DMS79 treated with DMSO at 0.1 percent for 48 hours (cell line): ENCODE measurements around the gene DOCK1.

Experiments used
- DNase-seq: peaks from one replicate; lab custom pipeline; 2025; lab: John Stamatoyannopoulos, UW

Gene DOCK1

DNA sequence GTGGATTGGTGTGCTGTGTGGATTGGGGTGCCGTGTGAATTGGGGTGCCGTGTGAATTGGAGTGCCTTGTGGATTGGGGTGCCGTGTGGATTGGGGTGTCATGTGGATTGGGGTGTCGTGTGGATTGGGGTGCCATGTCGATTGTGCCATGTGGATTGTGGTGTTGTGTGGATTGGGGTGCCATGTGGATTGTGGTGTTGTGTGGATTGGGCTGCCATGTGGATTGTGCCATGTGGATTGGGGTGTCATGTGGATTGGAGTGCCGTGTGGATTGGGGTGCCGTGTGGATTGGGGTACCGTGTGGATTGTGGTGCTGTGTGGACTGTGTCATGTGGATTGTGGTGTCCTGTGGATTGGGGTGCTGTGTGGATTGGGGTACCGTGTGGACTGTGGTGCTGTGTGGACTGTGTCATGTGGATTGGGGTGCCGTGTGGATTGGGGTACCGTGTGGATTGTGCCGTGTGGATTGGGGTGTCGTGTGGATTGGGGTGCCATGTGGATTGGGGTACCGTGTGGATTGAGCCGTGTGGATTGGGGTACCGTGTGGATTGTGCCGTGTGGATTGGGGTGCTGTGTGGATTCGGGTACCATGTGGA, 523.3 kb downstream of the DOCK1 start:
- DNase-seq, result no peak

DNA sequence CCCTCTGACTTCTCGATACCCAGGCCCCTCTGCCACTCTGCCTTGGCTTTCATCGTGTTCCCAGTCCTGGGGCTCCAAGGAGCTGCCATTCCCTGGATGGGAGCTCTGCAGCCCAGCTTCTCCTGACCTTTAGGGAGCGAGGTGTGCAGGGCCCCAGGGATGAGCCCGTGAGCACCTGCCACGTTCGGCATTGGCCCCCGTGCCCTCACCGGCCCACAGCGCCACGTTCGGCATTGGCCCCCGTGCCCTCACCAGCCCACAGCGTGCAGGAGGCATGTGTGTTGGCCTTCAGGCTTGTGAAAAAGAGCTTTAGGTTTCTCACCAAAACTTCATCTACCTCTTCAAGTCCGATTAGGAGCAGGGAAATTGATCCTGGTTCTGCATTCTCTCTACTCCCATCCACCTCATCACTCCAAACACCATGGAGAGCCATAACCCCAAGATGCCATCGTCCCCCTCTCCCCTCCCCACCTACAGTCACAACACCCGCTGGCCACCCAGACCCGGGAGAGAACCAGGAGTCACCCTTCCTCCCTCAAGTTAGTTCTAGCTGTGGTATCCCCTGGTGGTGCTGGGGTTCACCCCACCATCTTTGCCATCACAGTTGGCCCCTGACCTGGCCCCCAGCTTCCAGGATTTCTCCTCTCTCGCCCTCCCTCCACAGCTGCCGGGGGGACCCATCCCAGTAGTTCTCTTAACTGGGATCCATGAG, 524.5 kb downstream of the DOCK1 start:
- no peak for DNase-seq

DNA sequence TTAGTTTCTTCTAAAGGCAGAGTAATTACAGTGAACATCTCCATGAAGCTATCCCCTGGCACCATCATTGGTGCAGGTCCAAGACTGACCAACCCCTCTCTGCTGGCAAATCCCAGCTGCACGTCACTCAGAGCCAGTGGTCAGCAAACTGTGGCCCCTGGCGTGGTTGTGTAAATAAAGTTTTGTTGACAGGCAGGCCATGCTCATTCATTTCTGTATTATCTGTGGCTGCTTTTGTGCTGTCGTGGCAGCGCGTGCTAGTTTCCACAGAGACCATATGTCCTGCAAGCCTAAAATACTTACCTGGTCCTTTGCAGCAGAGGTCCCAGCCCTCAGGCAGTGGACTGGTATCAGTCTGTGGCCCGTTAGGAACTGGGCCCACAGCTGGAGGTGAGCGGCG, 526.3 kb downstream of the DOCK1 start:
- DNase-seq, result no peak

DNA sequence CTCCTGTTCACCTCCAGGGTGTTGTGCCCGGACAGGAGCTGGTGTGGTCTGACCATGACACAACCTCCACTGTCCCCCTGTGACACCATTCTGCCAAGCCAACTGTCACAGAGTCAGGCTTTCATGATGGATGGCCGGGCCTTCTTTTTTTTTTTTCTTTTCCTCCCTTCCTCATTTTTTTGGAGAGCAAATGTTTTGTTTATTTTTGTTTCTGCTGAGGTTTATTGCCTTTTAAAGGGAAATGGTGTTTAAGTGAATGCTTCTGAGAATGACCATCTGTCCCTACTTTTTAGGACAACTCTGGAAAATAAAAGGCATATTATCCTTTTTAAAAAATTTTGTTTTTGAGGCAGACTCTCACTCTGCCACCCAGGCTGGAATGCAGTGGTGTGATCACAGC, 528.8 kb downstream of the DOCK1 start:
- no peak for DNase-seq

DNA sequence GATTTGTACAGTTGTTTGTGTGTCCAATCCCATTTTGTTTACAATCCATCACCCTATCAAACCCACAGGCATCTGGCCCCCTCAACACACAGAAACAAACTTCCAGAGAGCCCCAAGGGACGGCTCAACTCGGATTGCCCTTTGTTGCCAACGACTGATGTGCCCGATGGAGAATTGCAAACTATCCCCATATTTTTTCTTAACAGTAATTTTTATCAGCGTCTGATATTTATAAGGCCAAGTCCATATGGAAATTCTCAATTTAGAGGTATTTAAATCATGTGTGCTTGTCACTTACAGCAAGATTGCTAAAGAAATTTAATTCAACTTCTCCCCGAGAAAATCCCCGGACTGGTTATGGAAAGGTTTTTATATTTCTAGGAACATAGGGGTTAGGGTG, 530.0 kb downstream of the DOCK1 start:
- no peak for DNase-seq

DNA sequence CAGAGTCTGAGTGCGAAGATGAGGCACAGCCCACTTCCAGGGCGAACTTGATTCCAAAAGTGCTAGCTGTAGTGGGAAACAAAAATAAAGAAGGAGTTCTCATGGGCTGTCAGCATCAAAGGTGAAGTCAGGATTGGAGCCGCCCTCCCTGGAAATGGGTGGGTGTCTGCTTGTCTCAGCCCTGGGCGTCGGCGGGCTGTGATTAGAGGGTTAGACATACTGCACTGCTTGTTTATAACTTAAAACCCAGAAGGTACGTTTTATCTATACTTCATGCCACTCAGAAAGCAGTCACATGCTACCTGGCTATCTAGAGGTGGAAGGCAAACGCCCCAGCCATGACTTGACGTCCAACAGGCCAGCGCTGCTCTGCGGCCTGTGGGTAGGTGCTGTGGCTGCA, 535.1 kb downstream of the DOCK1 start:
- DNase-seq, result no peak

DNA sequence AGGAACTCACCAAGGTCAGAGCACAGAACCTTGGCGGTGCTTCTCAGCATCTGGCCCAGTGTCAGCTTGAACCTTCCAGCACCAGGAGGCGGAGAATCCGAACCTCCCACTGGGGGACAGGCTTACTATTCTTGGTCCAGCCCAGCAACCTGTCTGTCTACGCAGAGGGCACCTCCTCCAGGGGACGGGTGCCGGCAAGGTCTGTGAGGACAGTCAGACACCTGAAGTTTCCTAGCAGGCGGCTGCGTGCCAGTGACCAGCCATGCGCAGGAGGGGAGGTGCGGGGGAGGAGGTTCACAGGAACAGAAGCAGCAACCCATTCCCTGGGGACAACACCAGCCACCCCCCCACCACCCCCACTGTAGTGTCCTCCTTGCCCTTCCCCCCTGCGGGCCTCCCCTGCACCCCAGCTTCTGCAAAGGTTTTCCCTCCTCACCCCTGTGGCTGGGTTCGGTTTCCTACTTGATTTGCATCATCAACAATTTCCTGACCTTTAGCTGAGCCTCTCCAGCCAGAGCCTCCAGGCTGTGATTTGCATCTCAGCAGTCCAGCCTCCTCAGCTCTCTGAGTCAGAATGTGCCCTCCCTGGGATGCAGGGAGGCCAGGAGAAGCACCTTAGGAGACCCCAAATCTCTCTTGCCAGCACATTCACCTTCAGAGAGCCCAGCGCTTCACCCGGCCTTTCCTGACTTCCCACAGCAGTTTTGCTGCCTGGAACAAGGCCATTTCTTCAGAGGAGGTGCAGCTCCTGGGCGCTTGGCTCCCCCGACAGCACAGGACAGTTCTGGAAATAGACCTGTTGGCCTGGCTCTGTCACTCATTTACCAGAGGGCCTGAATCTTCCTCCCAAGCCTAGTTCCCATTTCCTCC, 536.4 kb downstream of the DOCK1 start:
- no peak for DNase-seq

DNA sequence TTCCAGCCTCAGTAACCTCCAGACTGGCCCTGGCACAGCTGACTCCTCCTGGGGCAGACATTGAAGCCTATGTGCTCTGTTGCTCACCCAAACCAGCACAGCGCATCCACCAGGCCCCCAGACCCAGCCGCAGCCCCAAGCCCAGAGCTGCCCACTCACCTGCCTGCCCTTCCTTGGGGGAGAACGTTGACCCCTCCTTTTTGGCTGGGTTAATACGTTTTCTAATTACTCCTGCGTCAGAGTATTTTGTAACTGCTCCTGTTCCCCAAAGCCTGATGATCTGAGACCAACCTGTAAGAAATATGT, 536.9 kb downstream of the DOCK1 start:
- no peak for DNase-seq

DNA sequence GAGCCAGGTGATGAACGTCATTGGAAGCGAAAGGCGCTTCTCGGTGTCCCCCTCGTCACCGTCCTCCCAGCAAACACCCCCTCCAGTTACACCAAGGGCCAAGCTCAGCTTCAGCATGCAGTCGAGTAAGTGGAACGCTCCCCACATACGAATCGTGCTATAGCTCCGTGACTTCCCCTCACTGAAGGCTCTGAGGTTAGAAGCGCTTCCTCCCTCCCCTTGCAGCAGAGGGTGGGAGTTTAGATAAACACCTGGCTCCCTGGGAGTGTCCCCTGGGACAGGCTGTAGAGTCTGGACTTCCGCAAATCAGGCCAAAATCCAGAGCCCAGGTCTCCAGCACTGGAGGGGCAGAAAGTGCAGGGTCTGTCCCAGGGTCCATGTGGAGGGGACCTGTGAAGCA, 538.9 kb downstream of the DOCK1 start:
- DNase-seq, result no peak

DNA sequence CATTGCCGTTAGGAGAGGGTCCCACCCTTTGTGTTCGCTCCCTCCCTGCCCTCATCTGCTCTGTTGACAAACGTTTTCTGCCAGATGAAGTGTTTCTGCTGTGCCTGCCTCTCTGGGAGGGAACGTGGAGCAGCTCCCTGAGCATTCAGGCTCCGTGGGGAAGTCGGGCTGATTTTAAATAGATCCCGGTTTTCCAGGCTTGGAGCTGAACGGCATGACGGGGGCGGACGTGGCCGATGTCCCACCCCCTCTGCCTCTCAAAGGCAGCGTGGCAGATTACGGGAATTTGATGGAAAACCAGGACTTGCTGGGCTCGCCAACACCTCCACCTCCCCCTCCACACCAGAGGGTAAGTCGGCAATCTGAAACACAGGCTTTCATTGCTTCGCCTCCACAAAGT, 542.0 kb downstream of the DOCK1 start:
- DNase-seq, result no peak

DNA sequence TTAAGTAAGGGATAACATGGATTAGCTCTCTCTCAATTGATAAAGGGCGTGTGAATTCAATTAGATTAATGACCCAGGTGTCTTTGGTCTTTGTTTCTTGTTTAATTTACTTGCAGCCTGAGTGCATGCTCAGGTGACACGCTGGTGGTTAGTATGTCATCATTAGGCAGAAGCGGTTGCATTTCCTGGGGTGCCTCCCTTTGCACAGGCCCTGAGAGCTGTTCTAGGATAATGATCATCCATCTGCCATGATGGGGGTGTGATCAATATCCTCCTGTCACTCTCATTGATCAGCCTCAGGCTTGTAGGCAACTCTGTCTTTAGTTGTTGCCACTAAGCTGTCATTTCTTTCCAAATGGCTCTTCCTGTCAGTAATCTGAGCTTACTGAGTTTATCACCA, 544.3 kb downstream of the DOCK1 start:
- DNase-seq, result no peak

DNA sequence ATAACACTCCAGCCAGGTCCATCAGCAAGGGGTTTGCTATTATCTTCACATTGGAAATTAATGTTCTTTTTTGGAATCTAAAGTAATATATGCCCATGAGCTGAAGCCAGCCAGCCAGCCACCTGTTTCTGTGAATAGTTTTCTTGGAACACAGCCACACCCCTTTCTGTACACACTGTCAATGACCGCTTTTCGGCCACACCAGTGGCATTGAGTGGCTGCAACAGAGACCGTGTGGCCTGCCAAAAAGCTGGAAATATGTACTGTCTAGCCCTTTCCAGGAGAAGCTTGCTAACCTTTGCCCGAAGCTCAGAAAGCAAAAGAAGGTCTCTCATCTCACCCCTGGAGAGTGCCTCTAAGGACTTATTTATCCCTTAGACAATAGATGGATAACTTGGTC, 545.4 kb downstream of the DOCK1 start:
- peak; percentile 39 for DNase-seq

DNA sequence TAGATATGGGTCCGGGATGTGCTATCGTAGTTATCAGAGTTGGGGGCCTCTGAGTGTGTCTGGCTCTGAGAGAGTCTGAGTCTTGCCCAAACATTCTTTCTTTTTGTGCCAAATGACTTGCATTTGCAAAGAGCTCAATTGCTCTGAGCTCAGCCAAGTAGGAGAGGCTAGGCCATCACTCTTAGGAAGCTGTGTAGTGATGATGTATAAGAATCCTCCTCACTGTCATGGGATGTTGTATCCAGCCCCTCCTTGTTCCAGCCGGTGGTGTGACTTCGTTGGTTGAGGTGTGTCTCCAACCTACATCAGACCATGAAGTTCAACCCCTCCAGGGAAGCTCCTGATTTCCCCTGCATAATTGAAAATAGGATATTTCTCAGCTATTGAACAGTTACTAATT, 546.4 kb downstream of the DOCK1 start:
- DNase-seq, result no peak

DNA sequence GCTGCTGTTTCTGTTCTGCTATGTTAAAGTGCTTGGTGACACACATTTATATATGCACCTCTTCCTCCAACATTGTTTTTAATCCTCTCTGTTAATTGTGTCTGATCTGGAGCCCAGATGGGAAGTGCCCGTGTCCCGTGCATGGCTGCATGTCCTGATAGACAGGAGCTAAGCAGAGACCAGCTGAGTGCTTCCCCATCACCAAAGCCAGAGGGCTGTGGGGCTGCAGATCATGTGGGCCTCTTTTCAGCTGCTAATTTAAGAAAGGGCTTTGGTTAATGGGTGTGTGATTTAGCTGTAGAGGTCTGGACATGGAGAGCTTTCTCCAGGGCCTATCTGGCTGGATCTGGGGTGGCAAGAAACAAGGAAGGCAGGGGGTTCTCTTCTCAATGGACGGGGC, 547.3 kb downstream of the DOCK1 start:
- peak; percentile 4 for DNase-seq

DNA sequence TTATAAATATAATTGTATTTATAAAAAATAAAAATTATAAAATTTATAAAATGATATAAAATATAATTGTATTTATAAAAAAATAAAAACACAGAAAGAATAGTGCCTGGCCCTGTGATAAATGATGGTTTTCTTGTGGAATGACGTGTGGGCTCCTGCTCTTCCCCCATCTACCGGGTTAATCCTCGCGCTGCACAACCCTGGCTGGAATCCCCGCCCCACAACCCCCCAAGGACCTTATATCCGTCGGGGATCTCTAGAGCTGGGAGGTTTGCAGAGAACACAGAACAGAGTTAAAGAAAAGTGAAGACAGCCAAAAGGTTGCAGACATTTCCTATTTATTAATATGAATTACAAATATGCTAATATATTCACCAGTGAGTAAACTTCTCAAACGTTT, 548.5 kb downstream of the DOCK1 start:
- DNase-seq, result no peak

DNA sequence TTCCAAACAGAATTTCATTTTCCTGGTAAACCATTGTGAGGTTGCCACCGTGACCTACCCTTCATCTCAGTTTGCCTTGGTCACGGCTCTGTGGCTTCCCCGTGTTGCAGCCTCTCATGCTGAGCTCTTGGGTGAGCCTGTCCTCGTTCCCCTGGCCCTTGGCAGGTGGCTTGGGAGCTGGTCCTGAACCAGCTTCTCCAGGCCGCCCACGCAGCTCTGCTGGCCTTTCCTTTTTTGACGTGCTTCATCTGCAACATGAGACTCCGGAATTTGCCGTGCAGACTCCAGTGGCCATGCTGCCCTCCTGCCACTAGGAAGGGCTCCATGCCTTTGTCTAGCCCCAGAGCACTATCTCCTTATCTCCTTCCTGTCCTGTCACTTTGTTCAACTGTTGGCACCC, 550.9 kb downstream of the DOCK1 start:
- DNase-seq, result no peak

DNA sequence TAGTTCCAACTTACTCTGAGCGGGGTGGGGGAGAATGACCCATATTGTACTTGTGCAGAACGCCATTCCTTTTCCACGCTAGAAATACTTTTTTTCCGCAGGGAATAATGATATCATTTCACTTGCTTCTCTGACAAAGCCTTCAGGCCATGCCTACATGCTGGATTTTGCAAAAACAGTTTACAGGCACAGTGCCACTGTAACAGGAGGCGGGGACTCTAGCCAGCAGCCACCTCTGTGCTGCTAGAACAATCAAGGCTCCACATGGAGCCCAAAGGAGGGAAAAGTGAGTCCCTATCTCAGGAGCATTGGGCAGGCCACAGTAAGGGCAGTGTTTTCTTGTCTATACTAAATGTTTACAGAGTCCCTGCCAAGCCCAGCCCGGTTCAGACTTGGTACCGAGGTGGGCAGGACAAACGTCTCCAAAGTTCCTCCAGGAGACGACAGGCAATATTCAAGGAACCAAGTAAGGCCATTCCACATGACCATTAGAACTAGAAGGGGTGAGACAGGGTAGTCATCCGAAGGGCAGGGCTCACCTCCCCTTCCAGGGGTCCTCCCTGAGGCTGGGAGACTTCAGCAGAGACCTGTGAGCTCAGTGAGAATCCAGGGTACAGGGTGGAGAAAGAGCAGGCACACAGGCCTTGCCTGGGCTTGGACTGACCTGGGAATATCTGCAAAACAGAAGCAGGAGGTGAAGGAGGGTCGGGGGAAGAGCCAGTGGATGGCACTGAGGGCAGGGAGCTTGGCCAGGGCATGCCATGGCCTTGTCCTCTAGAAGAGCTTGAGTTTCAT, 553.0 kb downstream of the DOCK1 start:
- no peak for DNase-seq

DNA sequence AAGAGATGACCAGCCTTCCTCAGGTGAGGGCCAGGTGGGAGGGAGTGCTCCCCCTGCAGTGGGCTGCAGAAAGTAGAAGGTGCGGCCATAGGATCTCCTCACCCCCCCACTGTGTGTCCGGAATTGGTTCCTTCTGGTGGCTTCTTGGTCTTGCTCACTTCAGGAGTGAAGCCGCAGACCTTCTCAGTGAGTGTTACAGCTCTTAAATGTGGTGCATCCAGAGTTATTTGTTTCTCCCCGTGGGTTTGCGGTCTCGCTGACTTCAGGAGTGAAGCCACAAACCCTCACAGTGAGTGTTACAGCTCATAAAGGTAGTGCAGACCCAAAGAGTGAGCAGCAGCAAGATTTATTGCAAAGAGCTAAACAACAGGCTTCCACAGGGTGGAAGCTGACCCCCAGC, 553.6 kb downstream of the DOCK1 start:
- DNase-seq, result no peak

DNA sequence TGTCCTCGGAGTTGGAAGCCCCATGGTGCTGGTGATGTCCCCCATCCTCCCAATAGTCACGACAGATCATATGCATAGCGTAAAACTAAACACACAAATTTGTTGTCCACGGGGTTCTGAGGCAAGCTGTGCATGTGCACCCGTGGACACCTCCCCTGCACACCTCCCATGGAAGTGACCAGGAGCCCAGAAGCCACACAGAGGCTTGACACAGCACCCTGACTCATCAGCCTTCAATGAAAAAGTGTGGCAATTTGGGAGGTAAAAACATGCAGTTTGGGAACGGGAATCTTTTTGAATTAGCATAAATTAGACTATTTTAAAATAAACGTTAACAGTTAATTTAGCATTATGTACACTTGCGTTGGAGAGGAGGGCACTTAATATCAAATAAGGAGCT, 554.7 kb downstream of the DOCK1 start:
- no peak for DNase-seq

DNA sequence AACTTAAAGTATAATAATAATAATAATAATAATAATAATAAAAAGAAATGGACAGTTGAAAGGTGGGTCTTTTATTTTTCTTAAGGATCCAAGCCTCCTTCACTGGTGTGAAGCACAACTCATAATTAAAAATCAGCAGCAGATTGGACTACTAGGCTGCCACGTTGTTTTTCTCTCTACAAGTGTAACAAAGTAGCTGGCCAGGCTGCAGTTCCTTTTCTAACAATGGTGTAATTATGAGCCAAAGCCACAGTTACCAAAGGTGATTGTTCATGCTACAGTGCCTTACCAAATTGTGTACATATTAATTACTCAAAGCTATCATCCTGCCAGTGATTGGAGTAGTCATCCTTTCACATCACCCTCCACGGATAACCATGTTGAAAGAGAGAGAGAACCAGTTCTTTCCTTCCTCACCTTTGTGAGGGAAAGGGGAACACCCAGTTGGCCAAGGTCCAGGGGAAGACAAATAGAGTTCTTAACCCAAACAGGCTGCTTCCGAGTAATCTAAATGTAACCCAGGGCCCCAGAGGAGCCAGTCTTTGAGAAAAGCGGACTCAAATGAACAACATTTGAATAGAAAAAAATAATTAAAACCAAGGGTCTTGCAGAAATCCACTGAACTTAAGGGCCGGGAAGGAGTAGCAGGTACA, 557.5 kb downstream of the DOCK1 start:
- DNase-seq, result no peak

DNA sequence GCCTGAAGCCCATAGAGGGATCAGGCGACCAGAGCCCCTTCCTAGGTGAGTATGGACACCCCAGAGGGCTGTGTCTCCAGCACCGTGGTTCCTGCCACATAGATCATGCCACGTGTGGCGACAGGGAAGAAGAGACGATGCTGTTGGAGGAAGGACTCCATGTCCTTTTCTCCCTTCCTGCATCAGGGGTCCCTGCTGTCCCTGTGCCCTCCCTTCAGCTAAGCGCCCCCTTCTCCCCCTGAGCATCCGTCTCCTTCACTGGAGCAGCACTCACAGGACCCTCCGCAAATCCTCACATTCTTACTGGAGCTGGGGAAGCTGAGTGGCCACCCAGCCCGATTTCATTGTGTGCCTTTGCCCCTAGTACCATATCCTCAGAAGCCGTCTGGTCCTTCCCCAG, 558.3 kb downstream of the DOCK1 start:
- no peak for DNase-seq

DNA sequence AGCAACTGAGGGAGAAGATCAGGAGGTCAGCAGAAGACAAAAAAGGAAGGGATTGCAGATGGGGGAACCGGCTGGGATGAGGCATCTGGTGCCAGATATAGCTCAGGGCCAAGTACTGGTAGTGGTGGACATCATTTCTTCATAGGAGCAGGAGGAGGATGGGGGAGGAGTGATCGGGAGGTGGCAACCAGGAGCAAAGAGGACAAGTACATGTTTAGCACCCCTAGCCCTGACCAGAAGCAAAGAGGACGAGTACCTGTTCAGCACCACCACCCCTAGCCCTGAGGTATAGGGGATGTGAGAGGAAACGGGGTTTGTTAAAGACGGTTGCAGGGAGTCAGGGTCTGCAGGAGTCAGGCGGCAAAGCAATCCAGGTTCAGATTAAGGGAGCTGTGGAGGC, 559.3 kb downstream of the DOCK1 start:
- no peak for DNase-seq
